Pancreas (tissue), 10 donors: Measurements from ENCODE around the gene PTPRR. TPM values are rescaled to one million over a fixed set of nuclear protein-coding genes. Genes with fewer than 3 reads are reported as not detected.

ENCODE experiments used
- ATAC-seq, 4 donors: fragments of 200-7000 bp; cut with Tn5 transposase; one replicate each; pipeline versions ENCODE4 v1.8.0 to v1.9.1; 2020; ENCODE audit warnings: mild to moderate bottlenecking in 4 of 4, moderate library complexity in 4 of 4
- DNase-seq, 6 donors: peaks; one replicate each; pipeline ENCODE4 v3.0.0-alpha.2; 2020
- FAIRE-seq: peaks from 2 replicates; lab custom pipeline; 2012; peaks lifted over from hg19 to GRCh38; lab: Jason Lieb, UNC
- H3K27ac ChIP-seq, 4 donors: fragments of 200-600 bp; sonication (generic); 1 replicate in 3 of 4; 2 replicates in 1 of 4; pipeline versions ENCODE4 v1.5.0 to v1.8.0; 2020
- H3K27me3 ChIP-seq, 4 donors: fragments of 200-600 bp; one replicate each; pipeline ENCODE4 v1.8.0; 2021
- H3K36me3 ChIP-seq, 3 donors: fragments of 200-600 bp; sonication (generic) in 1 of 3; one replicate each; pipeline versions ENCODE4 v1.5.0 to v1.8.0; 2020 to 2021
- H3K4me1 ChIP-seq, 3 donors: fragments of 200-600 bp; one replicate each; pipeline ENCODE4 v1.8.0; 2021
- H3K4me3 ChIP-seq, 4 donors: fragments of 200-600 bp; sonication (generic) in 2 of 4; one replicate each; pipeline versions ENCODE4 v1.5.0 to v1.8.0; 2020 to 2021
- H3K9me3 ChIP-seq, 4 donors: fragments of 200-600 bp; one replicate each; pipeline ENCODE4 v1.8.0; 2021
- WGBS, 2 donors: extraction: QIAGEN DNeasy Blood & Tissue Kit; methylation state at CpG; one replicate each; pipeline ENCODE4 v1.1.7; 2013; 5-methylcytosine and 5-hydroxymethylcytosine counted together
- intact Hi-C, 3 donors: fragments of 100-400 bp; cut with DNase I; formaldehyde crosslinking; loops; one replicate each; pipeline versions ENCODE4 v1.11.1 to v1.14.2; 2022
- polyA plus RNA-seq, 2 donors: library from polyadenylated mRNA; stranded (reverse); fragments of 200-250 nt; gene quantifications; one replicate each; pipeline ENCODE4 v1.2.3, GENCODE V29; 2013
- total RNA-seq, 6 donors: library from RNA; stranded (reverse); fragmentation: NEBNext Ultra II Directional in 4 of 6; extraction: Animal tissue kit (Norgen Biotek cat#: 25700) in 4 of 6; gene quantifications; one replicate each; pipeline versions ENCODE4 v1.2.1 to v1.2.4, GENCODE V29; 2021 to 2023
- TF ChIP-seq, protein P1 (sequence below), 4 donors: fragments of 200-600 bp; sonication (generic) in 3 of 4; IDR thresholded peaks; one replicate each; pipeline versions ENCODE4 v1.5.0 to v1.8.0; 2021; ENCODE audit warnings: antibody characterized with exemption in 4 of 4
- donor health status: healthy with polysubstance abuse.
- donor health status: DM: no; HTN: no; CAD: no; lungs with moderate emphysema.
- donor health status: DM: no; HTN: no; CAD: no.
- donor health status: control.
- donor health status: control.
- donor health status: Bipolar disorder and iron deficiency.
- donor health status: DM: yes; HTN: yes; CAD: no.
- donor health status: DM: no; HTN: no; CAD: no.
- donor health status: DM: no; HTN: no; CAD: no.
- donor health status: DM: yes; HTN: yes; CAD: no.

Gene PTPRR
- total and polyA plus RNA-seq, 8 donors = 0.14 to 0.72 (median 0.23) TPM; not detected in 3

DNA sequence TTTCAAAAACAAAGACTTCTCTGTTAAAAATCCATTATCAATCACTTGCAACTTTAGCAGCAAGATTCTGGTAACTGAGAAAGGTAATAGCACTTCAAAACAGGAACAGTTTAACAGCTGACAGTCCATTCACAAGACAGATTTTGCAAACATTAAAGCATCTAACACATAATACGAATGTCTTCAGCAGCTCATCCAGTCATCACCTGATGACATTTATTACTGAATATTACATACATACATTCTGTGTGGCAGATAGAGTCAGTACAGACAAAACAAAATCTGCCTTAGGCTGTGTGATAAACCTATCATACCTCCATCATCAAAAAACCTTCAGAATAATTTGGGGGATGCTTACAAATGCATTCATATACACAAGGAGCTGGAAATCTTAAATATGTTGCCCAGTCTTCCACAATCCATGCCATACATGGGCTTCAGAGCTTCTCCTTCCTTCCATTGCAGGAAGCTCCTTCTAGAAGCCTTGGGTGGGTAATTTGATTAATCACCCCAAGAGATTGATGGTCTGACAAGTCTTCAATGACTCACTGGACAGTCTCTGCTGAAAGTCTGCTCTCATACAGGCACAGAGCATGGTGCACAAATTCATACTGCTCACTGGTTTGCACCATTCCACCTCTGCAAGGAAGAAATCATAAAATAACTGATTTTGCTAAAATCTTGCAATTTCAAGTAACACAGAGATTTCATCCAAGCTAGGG is 281.7 kb downstream of the PTPRR start:
- ATAC-seq (no peak), FAIRE-seq (no peak), DNase-seq (no peak)
- Histone ChIP-seq H3K27ac (no peak overlapping the region), H3K4me3 (no peak overlapping the region), H3K36me3 (no peaks in the 10 kb centered on the region), H3K9me3 (no peaks in the 10 kb centered on the region), H3K27me3 (no peaks in the 10 kb centered on the region), H3K4me1 (no peaks in the 10 kb centered on the region)
- whole genome bisulfite sequencing, 2 donors = 51 to 69% methylated on average over 1 of the region's 1 CpG
- intact Hi-C loops = no loop called here
- TF ChIP-seq, protein P1, sequence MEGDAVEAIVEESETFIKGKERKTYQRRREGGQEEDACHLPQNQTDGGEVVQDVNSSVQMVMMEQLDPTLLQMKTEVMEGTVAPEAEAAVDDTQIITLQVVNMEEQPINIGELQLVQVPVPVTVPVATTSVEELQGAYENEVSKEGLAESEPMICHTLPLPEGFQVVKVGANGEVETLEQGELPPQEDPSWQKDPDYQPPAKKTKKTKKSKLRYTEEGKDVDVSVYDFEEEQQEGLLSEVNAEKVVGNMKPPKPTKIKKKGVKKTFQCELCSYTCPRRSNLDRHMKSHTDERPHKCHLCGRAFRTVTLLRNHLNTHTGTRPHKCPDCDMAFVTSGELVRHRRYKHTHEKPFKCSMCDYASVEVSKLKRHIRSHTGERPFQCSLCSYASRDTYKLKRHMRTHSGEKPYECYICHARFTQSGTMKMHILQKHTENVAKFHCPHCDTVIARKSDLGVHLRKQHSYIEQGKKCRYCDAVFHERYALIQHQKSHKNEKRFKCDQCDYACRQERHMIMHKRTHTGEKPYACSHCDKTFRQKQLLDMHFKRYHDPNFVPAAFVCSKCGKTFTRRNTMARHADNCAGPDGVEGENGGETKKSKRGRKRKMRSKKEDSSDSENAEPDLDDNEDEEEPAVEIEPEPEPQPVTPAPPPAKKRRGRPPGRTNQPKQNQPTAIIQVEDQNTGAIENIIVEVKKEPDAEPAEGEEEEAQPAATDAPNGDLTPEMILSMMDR (IDR thresholded peaks at IDR 0.05) = no peak

DNA sequence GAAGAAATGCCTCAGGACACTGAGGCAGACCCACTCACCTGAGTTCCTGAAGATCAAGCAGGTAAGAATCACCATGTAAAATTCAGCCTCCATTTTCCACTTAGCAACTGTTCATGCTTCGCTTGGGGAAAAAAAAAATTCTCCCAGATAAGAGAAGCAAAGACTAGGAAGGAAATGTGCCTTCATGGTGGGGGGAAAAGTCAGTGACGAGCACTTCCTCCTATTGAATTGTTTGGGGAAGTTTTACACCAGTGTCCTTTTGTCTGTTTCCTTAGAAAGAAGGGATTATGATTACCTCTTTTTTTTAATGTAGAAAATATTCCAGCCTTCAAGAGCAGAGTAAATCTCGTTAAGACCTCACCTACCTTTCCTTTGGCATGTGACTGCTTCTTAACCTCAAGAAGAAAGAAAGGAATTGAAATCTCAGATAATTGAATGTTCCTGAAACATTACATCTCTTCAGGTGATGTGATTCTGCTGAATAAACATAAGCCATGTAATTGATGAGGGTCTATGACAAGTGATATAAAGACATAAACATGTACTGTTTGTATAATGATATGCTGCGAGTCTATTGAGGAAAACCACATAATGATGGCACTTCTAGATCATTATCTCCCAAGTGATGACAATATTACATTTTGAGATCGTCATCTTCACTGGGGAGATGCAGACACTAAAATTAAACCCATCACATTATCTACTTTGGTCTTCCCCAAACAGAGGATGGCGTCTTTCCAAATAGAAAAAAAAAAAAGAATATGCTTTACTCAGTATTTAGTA is 283.0 kb downstream of the PTPRR start, which contains the start of gene PTPRB:
PTPRB (minus strand) TSS at position 127 of the 783 bp plus-strand sequence; CDS start at position 93, 34 bp downstream.
- no peak within 1 kb of the TSS for H3K4me3 ChIP-seq
- no peaks in the 10 kb centered on the region for H3K4me1 ChIP-seq
- no peaks in the 10 kb centered on the region for H3K9me3 ChIP-seq
- intact Hi-C loops = no loop called here
- 46 to 57% methylated on average over 6 of the region's 6 CpGs for WGBS, 2 donors
- H3K36me3 ChIP-seq = no peaks in the 10 kb centered on the region
- TF ChIP-seq, protein P1 (IDR thresholded peaks at IDR 0.05) = no peak
- ATAC-seq = no peak
- no peak for FAIRE-seq
- no peak for DNase-seq
- no peaks in the 10 kb centered on the region for H3K27me3 ChIP-seq
- H3K27ac ChIP-seq = no peak within 1 kb of the TSS

DNA sequence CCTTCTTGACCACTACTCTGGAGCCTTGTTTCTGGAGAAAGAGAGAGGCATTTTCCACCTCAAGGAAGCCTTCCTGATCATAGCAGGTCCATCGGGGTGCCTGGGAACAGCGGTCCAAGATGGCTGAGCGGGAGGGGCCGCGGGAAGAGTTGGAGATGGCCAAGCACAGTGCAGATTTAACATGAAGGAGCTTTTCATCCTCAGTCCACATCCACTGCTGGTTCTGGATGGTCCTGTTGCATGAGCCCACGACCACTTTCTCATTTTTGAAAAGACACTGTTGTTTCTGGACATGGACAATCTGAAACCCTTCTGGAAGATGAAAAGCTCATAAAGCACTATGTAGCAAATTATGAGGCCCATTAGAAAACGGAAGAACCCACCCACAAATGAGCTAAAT is 284.8 kb downstream of the PTPRR start:
- 76 to 86% methylated on average over 7 of the region's 7 CpGs for WGBS, 2 donors

DNA sequence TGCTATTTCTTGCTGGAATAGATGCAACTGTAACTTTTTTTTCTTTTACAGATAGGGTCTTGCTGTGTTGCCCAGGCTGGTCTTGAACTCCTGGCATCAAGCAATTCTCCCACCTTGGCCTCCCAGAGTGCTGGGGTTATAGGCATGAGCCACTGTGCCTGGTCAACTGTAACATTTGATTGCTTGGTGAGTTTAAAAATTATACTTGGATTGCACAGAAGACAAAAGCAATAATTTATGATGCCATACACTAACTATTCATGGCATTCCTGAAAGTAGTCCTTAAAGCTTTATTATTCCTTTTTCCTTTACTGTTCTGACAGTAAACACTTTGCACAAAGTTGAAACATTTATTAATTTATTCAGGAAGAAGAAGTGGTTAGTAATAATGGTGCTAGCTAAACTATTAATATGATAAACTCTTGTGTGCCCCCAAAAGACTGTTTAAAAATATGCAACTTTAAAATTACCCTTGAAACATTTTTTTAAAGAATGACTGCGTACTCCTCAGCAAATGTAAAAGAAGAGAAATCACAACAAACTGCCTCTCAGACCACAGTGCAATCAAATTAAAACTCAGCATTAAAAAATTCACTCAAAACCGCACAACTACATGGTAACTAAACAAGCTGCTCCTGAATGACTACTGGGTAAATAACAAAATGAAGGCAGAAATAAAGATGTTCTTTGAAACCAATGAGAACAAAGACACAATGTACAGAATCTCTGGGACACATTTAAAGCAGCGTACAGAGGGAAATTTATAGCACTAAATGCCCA is 291.6 kb downstream of the PTPRR start:
- DNase-seq (no peak), FAIRE-seq (no peak), ATAC-seq (no peak)
- Histone ChIP-seq H3K9me3 (no peaks in the 10 kb centered on the region), H3K27me3 (no peaks in the 10 kb centered on the region), H3K27ac (no peak overlapping the region), H3K4me1 (no peaks in the 10 kb centered on the region), H3K36me3 (no peaks in the 10 kb centered on the region), H3K4me3 (no peak overlapping the region)
- intact Hi-C loops = no loop called here
- 76 to 79% methylated on average over 3 of the region's 3 CpGs for WGBS, 2 donors
- TF ChIP-seq, protein P1 (IDR thresholded peaks at IDR 0.05) = no peak

More for the DNA sequence above, 284.8 kb downstream of the PTPRR start:
- no peak overlapping the region for H3K27ac ChIP-seq
- H3K4me3 ChIP-seq = no peak overlapping the region
- intact Hi-C loops = no loop called here
- DNase-seq (no peak), ATAC-seq (no peak), FAIRE-seq (no peak)
- H3K36me3 ChIP-seq = no peaks in the 10 kb centered on the region
- H3K27me3 ChIP-seq = no peaks in the 10 kb centered on the region
- TF ChIP-seq, protein P1 (IDR thresholded peaks at IDR 0.05) = no peak
- H3K9me3 ChIP-seq = no peaks in the 10 kb centered on the region
- no peaks in the 10 kb centered on the region for H3K4me1 ChIP-seq
